Activated B cell treated with CpG ODN at 0.5 μM for 24 hours (primary cell): ENCODE data around the gene PELI2. TPM values are rescaled to one million over a fixed set of nuclear protein-coding genes. Genes with fewer than 3 reads are reported as not detected.

Experiments
- ATAC-seq: fragments of 200-7000 bp; cut with Tn5 transposase; one replicate; pipeline ENCODE4 v1.10.0; 2021; ENCODE audit warnings: low read depth, mild to moderate bottlenecking, moderate library complexity
- CTCF ChIA-PET: fragments of 350-600 bp; sonication (Branson Sonifier 250); formaldehyde crosslinking; loops from one replicate; lab custom pipeline; 2021; ENCODE audit warnings: antibody characterized with exemption; lab: Charles Lee
- POLR2A ChIA-PET: fragments of 350-600 bp; sonication (Branson Sonifier 250); formaldehyde crosslinking; loops from one replicate; lab custom pipeline; 2021; ENCODE audit warnings: antibody characterized with exemption; lab: Charles Lee
- DNase-seq: peaks from one replicate; pipeline ENCODE4 v3.0.0; 2022
- H3K27ac Mint-ChIP-seq: one replicate; pipeline ENCODE4 v1.8.0; 2020; ENCODE audit warnings: mixed read lengths
- H3K27me3 Mint-ChIP-seq: one replicate; pipeline ENCODE4 v1.8.0; 2021; ENCODE audit warnings: mixed read lengths
- H3K36me3 Mint-ChIP-seq: one replicate; pipeline ENCODE4 v1.8.0; 2021; ENCODE audit warnings: low read depth, mixed read lengths
- H3K4me1 Mint-ChIP-seq: one replicate; pipeline ENCODE4 v1.8.0; 2021; ENCODE audit warnings: mixed read lengths
- H3K4me3 Mint-ChIP-seq: one replicate; pipeline ENCODE4 v1.8.0; 2020; ENCODE audit warnings: mild to moderate bottlenecking, mixed read lengths
- H3K9me3 Mint-ChIP-seq: one replicate; pipeline ENCODE4 v1.8.0; 2020; ENCODE audit warnings: mixed read lengths
- intact Hi-C: fragments of 100-400 bp; cut with micrococcal nuclease; formaldehyde crosslinking; loops from one replicate; pipeline ENCODE4 v1.15.1; 2024
- total RNA-seq: library from RNA; stranded (reverse); gene quantifications from 2 replicates; pipeline ENCODE4 v1.2.3, GENCODE V29; 2022
- TF ChIP-seq, protein P1 (sequence below): fragments of 200-600 bp; IDR thresholded peaks from one replicate; pipeline ENCODE4 v1.8.0; 2022; ENCODE audit warnings: antibody characterized with exemption, mild to moderate bottlenecking

The PELI2 gene
- total RNA-seq, 1 donor from 2014 or later, result 6.1 TPM

GRCh38 chr14:56118611-56119181 lies 485 bp downstream of the PELI2 start:
- DNase-seq (no peak), ATAC-seq (peak; percentile 14)
- Mint-ChIP-seq H3K4me1 (peaks cover 53% of the 10 kb centered on the region), H3K4me3 (peak overlapping the region; percentile 84), H3K27me3 (peaks cover 2% of the 10 kb centered on the region), H3K9me3 (no peaks in the 10 kb centered on the region), H3K27ac (no peak overlapping the region), H3K36me3 (peaks cover 3% of the 10 kb centered on the region)
- intact Hi-C loops, result loop anchor here (1.0 to 5.0 kb wide), 8 partner anchors 9 to 1676 kb away; partner anchors contain the start of genes AP5M1, CNIH1, EXOC5 and FBXO34
- ChIA-PET POLR2A (interaction anchor here (0.7 to 1.6 kb wide), 6 partner anchors 13 to 1150 kb away, joined by 3 to 8 read pairs (median 4); no protein-coding TSS in a partner anchor), CTCF (no interaction called here)
- TF ChIP-seq, protein P1, sequence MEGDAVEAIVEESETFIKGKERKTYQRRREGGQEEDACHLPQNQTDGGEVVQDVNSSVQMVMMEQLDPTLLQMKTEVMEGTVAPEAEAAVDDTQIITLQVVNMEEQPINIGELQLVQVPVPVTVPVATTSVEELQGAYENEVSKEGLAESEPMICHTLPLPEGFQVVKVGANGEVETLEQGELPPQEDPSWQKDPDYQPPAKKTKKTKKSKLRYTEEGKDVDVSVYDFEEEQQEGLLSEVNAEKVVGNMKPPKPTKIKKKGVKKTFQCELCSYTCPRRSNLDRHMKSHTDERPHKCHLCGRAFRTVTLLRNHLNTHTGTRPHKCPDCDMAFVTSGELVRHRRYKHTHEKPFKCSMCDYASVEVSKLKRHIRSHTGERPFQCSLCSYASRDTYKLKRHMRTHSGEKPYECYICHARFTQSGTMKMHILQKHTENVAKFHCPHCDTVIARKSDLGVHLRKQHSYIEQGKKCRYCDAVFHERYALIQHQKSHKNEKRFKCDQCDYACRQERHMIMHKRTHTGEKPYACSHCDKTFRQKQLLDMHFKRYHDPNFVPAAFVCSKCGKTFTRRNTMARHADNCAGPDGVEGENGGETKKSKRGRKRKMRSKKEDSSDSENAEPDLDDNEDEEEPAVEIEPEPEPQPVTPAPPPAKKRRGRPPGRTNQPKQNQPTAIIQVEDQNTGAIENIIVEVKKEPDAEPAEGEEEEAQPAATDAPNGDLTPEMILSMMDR, result no peak

GRCh38 chr14:56119201-56119981 lies 1.2 kb downstream of the PELI2 start:
- DNase-seq, result peak; percentile 48
- peak; percentile 9 for ATAC-seq
- H3K4me1 Mint-ChIP-seq, result peaks cover 53% of the 10 kb centered on the region
- no peaks in the 10 kb centered on the region for H3K9me3 Mint-ChIP-seq
- POLR2A ChIA-PET, result interaction anchor here (0.7 to 1.6 kb wide), 5 partner anchors 12 to 461 kb away, joined by 3 to 8 read pairs (median 3); no protein-coding TSS in a partner anchor
- TF ChIP-seq, protein P1, result no peak
- CTCF ChIA-PET, result no interaction called here
- peaks cover 3% of the 10 kb centered on the region for H3K36me3 Mint-ChIP-seq
- peaks cover 2% of the 10 kb centered on the region for H3K27me3 Mint-ChIP-seq
- H3K27ac Mint-ChIP-seq, result peak overlapping the region; percentile 73
- intact Hi-C loops, result loop anchor here (1.0 to 5.0 kb wide), 7 partner anchors 8 to 1677 kb away; partner anchors contain the start of genes AP5M1, CNIH1, EXOC5 and FBXO34
- H3K4me3 Mint-ChIP-seq, result peak overlapping the region; percentile 84

GRCh38 chr14:56120091-56120691 lies 2.0 kb downstream of the PELI2 start:
- no peak for ATAC-seq
- Mint-ChIP-seq H3K27ac (peak overlapping the region; percentile 73), H3K27me3 (peaks cover 2% of the 10 kb centered on the region), H3K4me3 (peak overlapping the region; percentile 84), H3K9me3 (no peaks in the 10 kb centered on the region), H3K4me1 (peaks cover 52% of the 10 kb centered on the region), H3K36me3 (peaks cover 3% of the 10 kb centered on the region)
- DNase-seq, result no peak
- CTCF ChIA-PET, result no interaction called here
- intact Hi-C loops, result no loop called here
- POLR2A ChIA-PET, result interaction anchor here (1.2 kb wide), 1 partner anchor 11 kb away, joined by 3 read pairs; no protein-coding TSS in a partner anchor
- TF ChIP-seq, protein P1, result no peak

GRCh38 chr14:56121816-56122215 lies 3.6 kb downstream of the PELI2 start:
- Mint-ChIP-seq H3K4me1 (peaks cover 43% of the 10 kb centered on the region), H3K27me3 (peaks cover 2% of the 10 kb centered on the region), H3K36me3 (peaks cover 3% of the 10 kb centered on the region), H3K4me3 (no peak overlapping the region), H3K9me3 (no peaks in the 10 kb centered on the region), H3K27ac (no peak overlapping the region)
- intact Hi-C loops, result no loop called here
- ChIA-PET POLR2A (no interaction called here), CTCF (no interaction called here)
- TF ChIP-seq, protein P1, result no peak
- no peak for DNase-seq
- no peak for ATAC-seq
